Measurements from ENCODE around the gene FBLN2. TPM values are rescaled to one million over a fixed set of nuclear protein-coding genes. Genes with fewer than 3 reads are reported as not detected.

The FBLN2 gene
- total RNA-seq, 1 experiment from 2014 or later = 0.11 TPM

- no peaks in the 10 kb centered on the region for H3K36me3 ChIP-seq (ENCODE audit: low read depth, low read length)
- H3F3A ChIP-seq (ENCODE audit: low read length, unreplicated experiment) = no peaks in the 10 kb centered on the region
- no peaks in the 10 kb centered on the region for H3K4me1 ChIP-seq (ENCODE audit: insufficient read depth, low read length)
- TF ChIP-seq, protein P1, sequence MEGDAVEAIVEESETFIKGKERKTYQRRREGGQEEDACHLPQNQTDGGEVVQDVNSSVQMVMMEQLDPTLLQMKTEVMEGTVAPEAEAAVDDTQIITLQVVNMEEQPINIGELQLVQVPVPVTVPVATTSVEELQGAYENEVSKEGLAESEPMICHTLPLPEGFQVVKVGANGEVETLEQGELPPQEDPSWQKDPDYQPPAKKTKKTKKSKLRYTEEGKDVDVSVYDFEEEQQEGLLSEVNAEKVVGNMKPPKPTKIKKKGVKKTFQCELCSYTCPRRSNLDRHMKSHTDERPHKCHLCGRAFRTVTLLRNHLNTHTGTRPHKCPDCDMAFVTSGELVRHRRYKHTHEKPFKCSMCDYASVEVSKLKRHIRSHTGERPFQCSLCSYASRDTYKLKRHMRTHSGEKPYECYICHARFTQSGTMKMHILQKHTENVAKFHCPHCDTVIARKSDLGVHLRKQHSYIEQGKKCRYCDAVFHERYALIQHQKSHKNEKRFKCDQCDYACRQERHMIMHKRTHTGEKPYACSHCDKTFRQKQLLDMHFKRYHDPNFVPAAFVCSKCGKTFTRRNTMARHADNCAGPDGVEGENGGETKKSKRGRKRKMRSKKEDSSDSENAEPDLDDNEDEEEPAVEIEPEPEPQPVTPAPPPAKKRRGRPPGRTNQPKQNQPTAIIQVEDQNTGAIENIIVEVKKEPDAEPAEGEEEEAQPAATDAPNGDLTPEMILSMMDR (conservative IDR thresholded peaks at IDR 0.05; ENCODE audit: low read depth, low read length) = no peak
- TF ChIP-seq EZH2phosphoT487 (IDR thresholded peaks at IDR 0.05; ENCODE audit: borderline replicate concordance, low read length) (no peak), EZH2 (IDR thresholded peaks at IDR 0.05; ENCODE audit: low read length, unreplicated experiment) (no peak)
- no peak overlapping the region for H3K27ac ChIP-seq (ENCODE audit: low read length)
- H3K79me2 ChIP-seq (ENCODE audit: low read length) = no peaks in the 10 kb centered on the region
- no peaks in the 10 kb centered on the region for H3K9me2 ChIP-seq (replicated peaks; ENCODE audit: low read length)
- no peak overlapping the region for H3K9ac ChIP-seq (ENCODE audit: low read length)
- CTCF ChIA-PET = no interaction called here
- H3K27me3 ChIP-seq (ENCODE audit: low read length) = no peaks in the 10 kb centered on the region
- DNase-seq (no peak), ATAC-seq (no peak)
- no peaks in the 10 kb centered on the region for H4K20me1 ChIP-seq (ENCODE audit: low read length)
- intact Hi-C loops (cut with micrococcal nuclease) = no loop called here
- no peak overlapping the region for H3K4me3 ChIP-seq (ENCODE audit: low read length)
- no peak overlapping the region for H2AFZ ChIP-seq (ENCODE audit: low read length)
- no peak overlapping the region for H3K4me2 ChIP-seq (ENCODE audit: low read length)
- no TSS peak for BruUV-seq (replicated peaks)
- POLR2A ChIA-PET (ENCODE audit: unreplicated experiment) = no interaction called here
- H3K9me3 ChIP-seq (ENCODE audit: low read length) = no peaks in the 10 kb centered on the region
Measured at GRCh38 chr3:13526626-13526949, 22.3 kb upstream of the FBLN2 start.

GRCh38 chr3:13528217-13528867 is 20.6 kb upstream of the FBLN2 start:
- H3K27ac ChIP-seq (ENCODE audit: low read length) = no peak overlapping the region
- H3K4me1 ChIP-seq (ENCODE audit: insufficient read depth, low read length) = no peaks in the 10 kb centered on the region
- peak; percentile 62 for DNase-seq
- TF ChIP-seq, protein P1 (conservative IDR thresholded peaks at IDR 0.05; ENCODE audit: low read depth, low read length) = peak; percentile 44
- TF ChIP-seq EZH2 (IDR thresholded peaks at IDR 0.05; ENCODE audit: low read length, unreplicated experiment) = no peak
- no peaks in the 10 kb centered on the region for H3K9me3 ChIP-seq (ENCODE audit: low read length)
- ChIA-PET CTCF (interaction anchor here (0.5 kb wide), 1 partner anchor 135 kb away, joined by 3 read pairs; no protein-coding TSS in a partner anchor), POLR2A (ENCODE audit: unreplicated experiment) (no interaction called here)
- H2AFZ ChIP-seq (ENCODE audit: low read length) = no peak overlapping the region
- no peaks in the 10 kb centered on the region for H3K79me2 ChIP-seq (ENCODE audit: low read length)
- no peak overlapping the region for H3K4me2 ChIP-seq (ENCODE audit: low read length)
- no peaks in the 10 kb centered on the region for H3K36me3 ChIP-seq (ENCODE audit: low read depth, low read length)
- peak; percentile 90 for ATAC-seq
- no peak overlapping the region for H3K4me3 ChIP-seq (ENCODE audit: low read length)
- intact Hi-C loops (cut with micrococcal nuclease) = no loop called here
- no peaks in the 10 kb centered on the region for H3K27me3 ChIP-seq (ENCODE audit: low read length)
- BruUV-seq (replicated peaks) = no TSS peak
- no peaks in the 10 kb centered on the region for H3F3A ChIP-seq (ENCODE audit: low read length, unreplicated experiment)
- no peaks in the 10 kb centered on the region for H3K9me2 ChIP-seq (replicated peaks; ENCODE audit: low read length)
- no peaks in the 10 kb centered on the region for H4K20me1 ChIP-seq (ENCODE audit: low read length)
- H3K9ac ChIP-seq (ENCODE audit: low read length) = no peak overlapping the region

DNA sequence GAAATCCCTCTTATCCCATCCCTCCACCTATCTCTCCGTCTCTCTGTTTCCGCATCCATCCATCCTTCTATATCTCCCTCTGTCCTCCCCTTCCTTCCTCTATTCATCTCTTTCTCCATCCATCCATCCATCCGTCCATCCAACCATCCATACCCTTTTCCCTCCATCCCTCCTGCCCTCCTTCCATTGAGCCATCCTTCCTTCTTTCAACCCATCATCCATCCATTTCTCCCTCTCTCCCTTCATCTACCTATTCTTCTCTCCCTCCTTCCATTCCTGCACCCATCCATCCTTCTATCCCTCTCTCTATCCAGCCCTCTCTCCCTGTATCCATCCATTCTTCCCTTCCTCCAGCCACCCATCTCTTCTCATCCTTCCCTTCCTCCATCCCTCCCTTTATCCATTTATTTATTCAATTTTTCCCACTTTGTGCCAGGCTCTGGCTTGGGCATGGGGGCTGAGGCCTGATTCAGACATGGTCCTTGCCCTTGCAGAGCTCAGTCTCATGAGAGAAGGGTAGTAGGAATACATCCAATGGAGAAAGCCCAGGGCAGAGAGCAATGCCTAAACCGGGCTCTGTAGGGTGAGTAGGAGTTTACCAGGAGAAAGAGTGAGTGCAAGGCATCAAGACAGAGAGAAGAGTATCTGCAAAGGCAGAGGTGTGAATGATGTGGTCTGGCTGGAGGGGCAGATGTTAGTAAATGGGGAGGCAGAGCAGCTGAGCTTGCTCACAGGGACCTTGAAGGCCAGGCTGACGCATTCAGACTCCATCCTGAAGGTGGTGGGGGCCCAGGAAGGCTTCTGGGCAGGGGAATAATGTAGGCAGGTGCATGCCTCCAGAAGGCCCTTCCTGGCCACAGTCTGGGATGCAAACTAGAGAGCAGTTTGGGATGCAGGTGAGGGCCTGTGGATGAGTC is 19.5 kb upstream of the FBLN2 start:
- H3K79me2 ChIP-seq (ENCODE audit: low read length) = no peaks in the 10 kb centered on the region
- no peak overlapping the region for H3K4me3 ChIP-seq (ENCODE audit: low read length)
- ATAC-seq (no peak), DNase-seq (no peak)
- no TSS peak for BruUV-seq (replicated peaks)
- no peaks in the 10 kb centered on the region for H3K4me1 ChIP-seq (ENCODE audit: insufficient read depth, low read length)
- H4K20me1 ChIP-seq (ENCODE audit: low read length) = no peaks in the 10 kb centered on the region
- TF ChIP-seq, protein P1 (conservative IDR thresholded peaks at IDR 0.05; ENCODE audit: low read depth, low read length) = no peak
- TF ChIP-seq EZH2phosphoT487 (IDR thresholded peaks at IDR 0.05; ENCODE audit: borderline replicate concordance, low read length) = no peak
- TF ChIP-seq EZH2 (IDR thresholded peaks at IDR 0.05; ENCODE audit: low read length, unreplicated experiment) = no peak
- POLR2A ChIA-PET (ENCODE audit: unreplicated experiment) = no interaction called here
- no peaks in the 10 kb centered on the region for H3K9me2 ChIP-seq (replicated peaks; ENCODE audit: low read length)
- no peaks in the 10 kb centered on the region for H3K36me3 ChIP-seq (ENCODE audit: low read depth, low read length)
- no peaks in the 10 kb centered on the region for H3K9me3 ChIP-seq (ENCODE audit: low read length)
- no peak overlapping the region for H3K27ac ChIP-seq (ENCODE audit: low read length)
- H3K4me2 ChIP-seq (ENCODE audit: low read length) = no peak overlapping the region
- H3K9ac ChIP-seq (ENCODE audit: low read length) = no peak overlapping the region
- no peaks in the 10 kb centered on the region for H3K27me3 ChIP-seq (ENCODE audit: low read length)
- intact Hi-C loops (cut with micrococcal nuclease) = no loop called here
- CTCF ChIA-PET = no interaction called here
- no peaks in the 10 kb centered on the region for H3F3A ChIP-seq (ENCODE audit: low read length, unreplicated experiment)
- no peak overlapping the region for H2AFZ ChIP-seq (ENCODE audit: low read length)

Data from PC-3 (cell line).